ENCODE results near the gene RBM6. TPM values are rescaled to one million over a fixed set of nuclear protein-coding genes. Genes with fewer than 3 reads are reported as not detected.

Gene RBM6
- total and polyA plus RNA-seq, 2 experiments from 2014 or later = 31.8 to 53.7 TPM

DNA sequence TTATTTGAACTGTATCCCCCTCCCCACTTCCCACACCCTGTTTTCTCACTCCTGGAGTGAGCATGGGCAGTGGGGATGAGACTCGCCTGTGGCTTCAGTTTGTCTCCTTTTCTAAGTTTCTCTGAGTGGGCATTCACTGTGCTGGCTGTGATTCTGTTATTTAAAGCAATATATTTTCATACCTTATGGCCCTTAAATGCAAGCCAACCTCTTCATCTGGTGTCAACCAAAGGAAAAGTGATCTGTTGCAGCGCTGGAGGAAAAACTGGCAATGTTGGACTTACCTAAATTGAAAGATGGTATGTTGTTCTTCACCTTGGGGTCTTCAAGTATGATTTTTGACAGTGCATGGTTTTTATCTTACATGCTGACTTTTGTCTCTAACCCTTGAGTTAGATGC, 56.1 kb downstream of the RBM6 start:
- no peak overlapping the region for H3K4me3 ChIP-seq
- in situ Hi-C loops (cut with MboI) = no loop called here
- H3K36me3 ChIP-seq (ENCODE audit: low read depth) = peaks cover 20% of the 10 kb centered on the region
- TF ChIP-seq EZH2 (IDR thresholded peaks at IDR 0.05; ENCODE audit: insufficient read depth, poor library complexity, severe bottlenecking) (no peak), EZH2phosphoT487 (IDR thresholded peaks at IDR 0.05; ENCODE audit: insufficient read depth, low read depth) (no peak)
- no peaks in the 10 kb centered on the region for H4K20me1 ChIP-seq (ENCODE audit: insufficient read depth)
- no peak for DNase-seq
- peaks cover 75% of the 10 kb centered on the region for H3K79me2 ChIP-seq (ENCODE audit: insufficient read depth)
- H3K9me2 ChIP-seq (ENCODE audit: insufficient read depth) = no peaks in the 10 kb centered on the region
- no peaks in the 10 kb centered on the region for H3K27me3 ChIP-seq (replicated peaks; ENCODE audit: insufficient read depth)
- H3K4me2 ChIP-seq (ENCODE audit: unreplicated experiment) = no peak overlapping the region
- WGBS, 2 experiments (ENCODE audit: low coverage in 1 of 2, low lambda C conversion rate in 2 of 2, missing lambda C conversion rate in 2 of 2) = 96 to 100% methylated on average over 2 of the region's 2 CpGs
- H3K27ac ChIP-seq = no peak overlapping the region
- no peaks in the 10 kb centered on the region for H3K9me3 ChIP-seq (ENCODE audit: low read depth)
- no peaks in the 10 kb centered on the region for H3K4me1 ChIP-seq (ENCODE audit: insufficient read depth)
- H2AFZ ChIP-seq = no peak overlapping the region
- H3F3A ChIP-seq (ENCODE audit: insufficient read depth) = peaks cover 17% of the 10 kb centered on the region; the same call in 1 of the 2 replicates
- H3K9ac ChIP-seq = no peak overlapping the region

- Histone ChIP-seq H3K9ac (no peak overlapping the region), H3K4me3 (no peak overlapping the region), H3K79me2 (ENCODE audit: insufficient read depth) (peaks cover 79% of the 10 kb centered on the region), H4K20me1 (ENCODE audit: insufficient read depth) (no peaks in the 10 kb centered on the region), H3K4me1 (ENCODE audit: insufficient read depth) (no peaks in the 10 kb centered on the region), H2AFZ (no peak overlapping the region), H3K27me3 (replicated peaks; ENCODE audit: insufficient read depth) (no peaks in the 10 kb centered on the region), H3K27ac (no peak overlapping the region), H3K36me3 (ENCODE audit: low read depth) (peaks cover 24% of the 10 kb centered on the region; the same call in 1 of the 2 replicates), H3F3A (ENCODE audit: insufficient read depth) (peaks cover 17% of the 10 kb centered on the region; the same call in 1 of the 2 replicates), H3K4me2 (ENCODE audit: unreplicated experiment) (no peak overlapping the region), H3K9me3 (ENCODE audit: low read depth) (no peaks in the 10 kb centered on the region), H3K9me2 (ENCODE audit: insufficient read depth) (no peaks in the 10 kb centered on the region)
- in situ Hi-C loops (cut with MboI) = no loop called here
- TF ChIP-seq EZH2phosphoT487 (IDR thresholded peaks at IDR 0.05; ENCODE audit: insufficient read depth, low read depth) = no peak
- no peak for TF ChIP-seq EZH2 (IDR thresholded peaks at IDR 0.05; ENCODE audit: insufficient read depth, poor library complexity, severe bottlenecking)
- WGBS, 2 experiments (ENCODE audit: low coverage in 1 of 2, low lambda C conversion rate in 2 of 2, missing lambda C conversion rate in 2 of 2) = 20 to 47% methylated on average over 1 of the region's 1 CpG
- DNase-seq = no peak
Measured at GRCh38 chr3:49997862-49998261, 57.9 kb downstream of the RBM6 start.

DNA sequence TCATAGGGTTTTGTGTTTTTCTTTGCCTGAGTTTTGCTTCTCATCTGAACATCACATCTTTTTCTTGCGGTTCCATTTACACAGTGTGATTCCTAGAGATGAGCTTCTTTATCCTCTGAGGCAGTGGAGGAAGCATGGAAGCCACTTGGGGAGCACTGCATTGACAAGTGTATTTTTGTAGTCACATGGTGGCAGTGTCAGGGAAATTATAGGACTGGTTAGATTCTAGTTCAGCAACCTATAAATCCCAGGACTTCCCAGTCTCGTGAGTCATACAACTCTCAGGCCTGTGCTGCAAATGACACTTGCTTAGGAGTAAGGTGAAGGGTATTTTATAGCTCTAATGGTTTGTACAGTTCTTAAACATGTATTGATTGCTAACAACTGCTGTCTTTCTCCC, 58.4 kb downstream of the RBM6 start:
- Histone ChIP-seq H3F3A (ENCODE audit: insufficient read depth) (peaks cover 17% of the 10 kb centered on the region; the same call in 1 of the 2 replicates), H3K9me3 (ENCODE audit: low read depth) (no peaks in the 10 kb centered on the region), H3K4me1 (ENCODE audit: insufficient read depth) (no peaks in the 10 kb centered on the region), H3K4me3 (no peak overlapping the region), H3K9me2 (ENCODE audit: insufficient read depth) (no peaks in the 10 kb centered on the region), H2AFZ (no peak overlapping the region), H4K20me1 (ENCODE audit: insufficient read depth) (no peaks in the 10 kb centered on the region), H3K27me3 (replicated peaks; ENCODE audit: insufficient read depth) (no peaks in the 10 kb centered on the region), H3K36me3 (ENCODE audit: low read depth) (peaks cover 24% of the 10 kb centered on the region; the same call in 1 of the 2 replicates), H3K27ac (no peak overlapping the region), H3K9ac (no peak overlapping the region), H3K4me2 (ENCODE audit: unreplicated experiment) (no peak overlapping the region), H3K79me2 (ENCODE audit: insufficient read depth) (peaks cover 74% of the 10 kb centered on the region)
- TF ChIP-seq EZH2 (IDR thresholded peaks at IDR 0.05; ENCODE audit: insufficient read depth, poor library complexity, severe bottlenecking) = no peak
- TF ChIP-seq EZH2phosphoT487 (IDR thresholded peaks at IDR 0.05; ENCODE audit: insufficient read depth, low read depth) = no peak
- in situ Hi-C loops (cut with MboI) = no loop called here
- 74 to 79% methylated on average over 2 of the region's 2 CpGs for WGBS, 2 experiments (ENCODE audit: low coverage in 1 of 2, low lambda C conversion rate in 2 of 2, missing lambda C conversion rate in 2 of 2)
- DNase-seq = peak; percentile 54

GRCh38 chr3:50001511-50001910, 61.6 kb downstream of the RBM6 start:
- no peak overlapping the region for H3K4me3 ChIP-seq
- H3K27me3 ChIP-seq (replicated peaks; ENCODE audit: insufficient read depth) = no peaks in the 10 kb centered on the region
- H3F3A ChIP-seq (ENCODE audit: insufficient read depth) = peaks cover 17% of the 10 kb centered on the region; the same call in 1 of the 2 replicates
- no peak overlapping the region for H2AFZ ChIP-seq
- no peak overlapping the region for H3K27ac ChIP-seq
- H4K20me1 ChIP-seq (ENCODE audit: insufficient read depth) = no peaks in the 10 kb centered on the region
- DNase-seq = no peak
- TF ChIP-seq EZH2phosphoT487 (IDR thresholded peaks at IDR 0.05; ENCODE audit: insufficient read depth, low read depth) = no peak
- TF ChIP-seq EZH2 (IDR thresholded peaks at IDR 0.05; ENCODE audit: insufficient read depth, poor library complexity, severe bottlenecking) = no peak
- H3K36me3 ChIP-seq (ENCODE audit: low read depth) = peaks cover 22% of the 10 kb centered on the region; the same call in 1 of the 2 replicates
- in situ Hi-C loops (cut with MboI) = no loop called here
- H3K79me2 ChIP-seq (ENCODE audit: insufficient read depth) = peaks cover 73% of the 10 kb centered on the region
- H3K9me3 ChIP-seq (ENCODE audit: low read depth) = no peaks in the 10 kb centered on the region
- no peak overlapping the region for H3K4me2 ChIP-seq (ENCODE audit: unreplicated experiment)
- H3K4me1 ChIP-seq (ENCODE audit: insufficient read depth) = peaks cover 6% of the 10 kb centered on the region
- no peak overlapping the region for H3K9ac ChIP-seq
- WGBS, 2 experiments (ENCODE audit: low coverage in 1 of 2, low lambda C conversion rate in 2 of 2, missing lambda C conversion rate in 2 of 2) = 88 to 90% methylated on average over 3 of the region's 3 CpGs
- no peaks in the 10 kb centered on the region for H3K9me2 ChIP-seq (ENCODE audit: insufficient read depth)

All from GM23248 (cell line).